Measurements from ENCODE around the gene MAP7. TPM values are rescaled to one million over a fixed set of nuclear protein-coding genes. Genes with fewer than 3 reads are reported as not detected.
A peak's percentile ranks its signal among the peaks of the same experiment; 100 is the strongest.

MAP7 gene
- total and polyA plus RNA-seq, 2 of the 13 experiments (the other 11 are each of a cell fraction or from before 2014, with no cell fraction given) = 0.04 TPM; not detected in 1

DNA sequence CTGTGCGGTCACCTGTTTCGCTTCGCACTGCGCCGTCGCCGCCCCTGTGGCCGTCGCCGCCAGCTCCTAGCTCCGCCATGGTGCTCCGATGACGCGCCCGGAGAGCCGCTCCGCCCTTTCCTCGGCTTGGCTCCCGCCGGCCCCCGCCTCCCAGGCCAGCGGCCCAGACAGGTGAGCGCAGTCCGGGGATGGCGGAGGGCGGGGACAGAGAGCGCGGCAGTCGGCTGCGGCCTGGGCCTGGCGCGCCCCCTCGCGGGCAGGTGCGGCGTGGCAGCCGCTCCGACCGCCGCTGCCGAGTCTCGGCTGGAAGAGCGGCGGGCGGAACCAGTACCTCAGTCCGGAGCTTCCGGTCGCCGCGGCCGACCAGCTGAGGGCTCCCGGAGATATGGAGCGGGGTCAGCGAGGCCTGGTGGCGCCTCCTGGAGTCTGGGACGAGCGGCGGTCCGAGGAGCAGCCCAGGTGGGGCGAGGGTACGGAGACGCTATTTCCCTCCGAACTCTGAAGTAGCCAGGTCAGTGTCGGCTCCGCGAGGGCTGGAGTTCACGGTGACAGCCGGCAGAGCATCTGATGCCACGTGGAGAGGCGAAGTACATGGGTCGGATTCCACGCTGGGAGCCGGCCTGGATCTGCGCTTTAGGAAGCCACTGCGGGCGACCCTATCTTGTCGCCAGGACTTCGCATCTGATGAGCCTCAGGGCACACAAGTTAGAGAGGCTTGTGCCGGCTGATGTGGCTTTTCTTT, at the start of gene MAP7 (continued):
- TF ChIP-seq, protein P1, sequence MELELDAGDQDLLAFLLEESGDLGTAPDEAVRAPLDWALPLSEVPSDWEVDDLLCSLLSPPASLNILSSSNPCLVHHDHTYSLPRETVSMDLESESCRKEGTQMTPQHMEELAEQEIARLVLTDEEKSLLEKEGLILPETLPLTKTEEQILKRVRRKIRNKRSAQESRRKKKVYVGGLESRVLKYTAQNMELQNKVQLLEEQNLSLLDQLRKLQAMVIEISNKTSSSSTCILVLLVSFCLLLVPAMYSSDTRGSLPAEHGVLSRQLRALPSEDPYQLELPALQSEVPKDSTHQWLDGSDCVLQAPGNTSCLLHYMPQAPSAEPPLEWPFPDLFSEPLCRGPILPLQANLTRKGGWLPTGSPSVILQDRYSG (CRISPR knock-in tag; IDR thresholded peaks at IDR 0.05) = no peak
- no peak for TF ChIP-seq KLF6 (CRISPR knock-in tag; IDR thresholded peaks at IDR 0.05)
- TF ChIP-seq ZNF883 (CRISPR knock-in tag; IDR thresholded peaks at IDR 0.05; ENCODE audit: not compliant biosample characterization) = no peak
- TF ChIP-seq SALL1 (CRISPR knock-in tag; IDR thresholded peaks at IDR 0.05) = peak; percentile 34; the same call in 1 of the 2 replicates
- TF ChIP-seq, protein P2, sequence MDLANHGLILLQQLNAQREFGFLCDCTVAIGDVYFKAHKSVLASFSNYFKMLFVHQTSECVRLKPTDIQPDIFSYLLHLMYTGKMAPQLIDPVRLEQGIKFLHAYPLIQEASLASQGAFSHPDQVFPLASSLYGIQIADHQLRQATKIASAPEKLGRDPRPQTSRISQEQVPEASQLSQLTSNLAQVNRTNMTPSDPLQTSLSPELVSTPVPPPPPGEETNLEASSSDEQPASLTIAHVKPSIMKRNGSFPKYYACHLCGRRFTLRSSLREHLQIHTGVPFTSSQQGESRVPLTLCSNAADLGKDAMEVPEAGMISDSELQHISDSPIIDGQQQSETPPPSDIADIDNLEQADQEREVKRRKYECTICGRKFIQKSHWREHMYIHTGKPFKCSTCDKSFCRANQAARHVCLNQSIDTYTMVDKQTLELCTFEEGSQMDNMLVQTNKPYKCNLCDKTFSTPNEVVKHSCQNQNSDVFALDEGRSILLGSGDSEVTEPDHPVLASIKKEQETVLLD (CRISPR knock-in tag; IDR thresholded peaks at IDR 0.05; ENCODE audit: low read depth) = no peak
- no peak for TF ChIP-seq ZNF331 (CRISPR knock-in tag; IDR thresholded peaks at IDR 0.05)
- TF ChIP-seq, protein P3, sequence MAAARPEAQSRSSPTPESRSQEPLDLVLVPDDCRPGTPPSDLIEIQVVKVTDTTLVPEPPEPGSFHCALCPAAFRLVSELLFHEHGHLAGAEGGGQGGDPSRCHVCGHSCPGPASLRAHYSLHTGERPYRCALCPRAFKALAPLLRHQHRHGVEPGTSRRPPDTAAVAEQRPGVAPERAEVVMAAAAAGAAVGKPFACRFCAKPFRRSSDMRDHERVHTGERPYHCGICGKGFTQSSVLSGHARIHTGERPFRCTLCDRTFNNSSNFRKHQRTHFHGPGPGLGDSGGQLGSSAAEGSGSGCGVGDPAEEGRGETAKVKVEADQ (CRISPR knock-in tag; IDR thresholded peaks at IDR 0.05; ENCODE audit: borderline replicate concordance) = no peak
- TF ChIP-seq SP5 (CRISPR knock-in tag; IDR thresholded peaks at IDR 0.05; ENCODE audit: borderline replicate concordance, low read depth) = no peak
- no peak for TF ChIP-seq ZNF460 (CRISPR knock-in tag; IDR thresholded peaks at IDR 0.05; ENCODE audit: borderline replicate concordance)
- no peak for TF ChIP-seq ZNF432 (CRISPR knock-in tag; IDR thresholded peaks at IDR 0.05; ENCODE audit: borderline replicate concordance)
- TF ChIP-seq ZNF354B (CRISPR knock-in tag; IDR thresholded peaks at IDR 0.05) = no peak
- no peak for TF ChIP-seq ZNF337 (CRISPR knock-in tag; IDR thresholded peaks at IDR 0.05; ENCODE audit: borderline replicate concordance, low read depth)
- TF ChIP-seq FOXM1 (CRISPR knock-in tag; IDR thresholded peaks at IDR 0.05) = no peak
- no peak for TF ChIP-seq NFRKB (IDR thresholded peaks at IDR 0.05)
- TF ChIP-seq, protein P4, sequence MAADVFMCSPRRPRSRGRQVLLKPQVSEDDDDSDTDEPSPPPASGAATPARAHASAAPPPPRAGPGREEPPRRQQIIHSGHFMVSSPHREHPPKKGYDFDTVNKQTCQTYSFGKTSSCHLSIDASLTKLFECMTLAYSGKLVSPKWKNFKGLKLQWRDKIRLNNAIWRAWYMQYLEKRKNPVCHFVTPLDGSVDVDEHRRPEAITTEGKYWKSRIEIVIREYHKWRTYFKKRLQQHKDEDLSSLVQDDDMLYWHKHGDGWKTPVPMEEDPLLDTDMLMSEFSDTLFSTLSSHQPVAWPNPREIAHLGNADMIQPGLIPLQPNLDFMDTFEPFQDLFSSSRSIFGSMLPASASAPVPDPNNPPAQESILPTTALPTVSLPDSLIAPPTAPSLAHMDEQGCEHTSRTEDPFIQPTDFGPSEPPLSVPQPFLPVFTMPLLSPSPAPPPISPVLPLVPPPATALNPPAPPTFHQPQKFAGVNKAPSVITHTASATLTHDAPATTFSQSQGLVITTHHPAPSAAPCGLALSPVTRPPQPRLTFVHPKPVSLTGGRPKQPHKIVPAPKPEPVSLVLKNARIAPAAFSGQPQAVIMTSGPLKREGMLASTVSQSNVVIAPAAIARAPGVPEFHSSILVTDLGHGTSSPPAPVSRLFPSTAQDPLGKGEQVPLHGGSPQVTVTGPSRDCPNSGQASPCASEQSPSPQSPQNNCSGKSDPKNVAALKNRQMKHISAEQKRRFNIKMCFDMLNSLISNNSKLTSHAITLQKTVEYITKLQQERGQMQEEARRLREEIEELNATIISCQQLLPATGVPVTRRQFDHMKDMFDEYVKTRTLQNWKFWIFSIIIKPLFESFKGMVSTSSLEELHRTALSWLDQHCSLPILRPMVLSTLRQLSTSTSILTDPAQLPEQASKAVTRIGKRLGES (CRISPR knock-in tag; IDR thresholded peaks at IDR 0.05; ENCODE audit: borderline replicate concordance) = no peak
- TF ChIP-seq, protein P5, sequence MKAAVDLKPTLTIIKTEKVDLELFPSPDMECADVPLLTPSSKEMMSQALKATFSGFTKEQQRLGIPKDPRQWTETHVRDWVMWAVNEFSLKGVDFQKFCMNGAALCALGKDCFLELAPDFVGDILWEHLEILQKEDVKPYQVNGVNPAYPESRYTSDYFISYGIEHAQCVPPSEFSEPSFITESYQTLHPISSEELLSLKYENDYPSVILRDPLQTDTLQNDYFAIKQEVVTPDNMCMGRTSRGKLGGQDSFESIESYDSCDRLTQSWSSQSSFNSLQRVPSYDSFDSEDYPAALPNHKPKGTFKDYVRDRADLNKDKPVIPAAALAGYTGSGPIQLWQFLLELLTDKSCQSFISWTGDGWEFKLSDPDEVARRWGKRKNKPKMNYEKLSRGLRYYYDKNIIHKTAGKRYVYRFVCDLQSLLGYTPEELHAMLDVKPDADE (CRISPR knock-in tag; IDR thresholded peaks at IDR 0.05) = no peak
- no peak for TF ChIP-seq GTF2F1 (IDR thresholded peaks at IDR 0.05; ENCODE audit: low read length)
- TF ChIP-seq KDM6A (CRISPR knock-in tag; IDR thresholded peaks at IDR 0.05; ENCODE audit: low read depth) = no peak
- TF ChIP-seq TBX3 (IDR thresholded peaks at IDR 0.05; ENCODE audit: borderline replicate concordance) = no peak
- peak; percentile 78; the same call in 1 of the 2 replicates for TF ChIP-seq ZNF572 (CRISPR knock-in tag; IDR thresholded peaks at IDR 0.05)
- no peak for TF ChIP-seq PAF1 (CRISPR knock-in tag; IDR thresholded peaks at IDR 0.05)
- TF ChIP-seq ZNF605 (CRISPR knock-in tag; IDR thresholded peaks at IDR 0.05) = no peak
- no peak for TF ChIP-seq ZNF143 (CRISPR knock-in tag; IDR thresholded peaks at IDR 0.05)
- no peak for TF ChIP-seq ZNF484 (CRISPR knock-in tag; IDR thresholded peaks at IDR 0.05; ENCODE audit: borderline replicate concordance, low read depth)
- TF ChIP-seq ADNP (CRISPR knock-in tag; IDR thresholded peaks at IDR 0.05) = no peak

Measured in HepG2 (cell line).